Stimulated activated naive B cell treated with anti-CD40 and anti-IgM and Interleukin-4, amounts not matched to agents 10 μg/mL and 1 μg/mL and 100 μg/mL, for 72 hours (primary cell): Measurements from ENCODE around the gene GET4.

Source experiments
- ATAC-seq, 2 donors: fragments of 150-1000 bp; cut with Tn5 transposase; replicated peaks; 2 replicates each; pipeline ENCODE4 v1.10.0; 2021; ENCODE audit warnings: moderate library complexity in 1 of 2
- DNase-seq: peaks from one replicate; pipeline ENCODE4 v3.0.0; 2021
- H3K27ac Mint-ChIP-seq: one replicate; pipeline ENCODE4 v1.8.0; 2022; ENCODE audit warnings: mild to moderate bottlenecking, mixed read lengths
- H3K27me3 Mint-ChIP-seq, 2 donors: one replicate each; pipeline ENCODE4 v1.8.0; 2022; ENCODE audit warnings: mixed read lengths in 2 of 2
- H3K36me3 Mint-ChIP-seq, 2 donors: one replicate each; pipeline ENCODE4 v1.8.0; 2022; ENCODE audit warnings: mixed read lengths in 2 of 2, mild to moderate bottlenecking in 1 of 2
- H3K4me1 Mint-ChIP-seq, 2 donors: one replicate each; pipeline ENCODE4 v1.8.0; 2022; ENCODE audit warnings: mixed read lengths in 2 of 2, mild to moderate bottlenecking in 1 of 2
- H3K4me3 Mint-ChIP-seq, 2 donors: one replicate each; pipeline ENCODE4 v1.8.0; 2022; ENCODE audit warnings: mild to moderate bottlenecking in 2 of 2, mixed read lengths in 2 of 2, moderate library complexity in 1 of 2
- H3K9me3 Mint-ChIP-seq, 2 donors: one replicate each; pipeline ENCODE4 v1.8.0; 2022; ENCODE audit warnings: mixed read lengths in 2 of 2, mild to moderate bottlenecking in 1 of 2

The GET4 gene, protein sequence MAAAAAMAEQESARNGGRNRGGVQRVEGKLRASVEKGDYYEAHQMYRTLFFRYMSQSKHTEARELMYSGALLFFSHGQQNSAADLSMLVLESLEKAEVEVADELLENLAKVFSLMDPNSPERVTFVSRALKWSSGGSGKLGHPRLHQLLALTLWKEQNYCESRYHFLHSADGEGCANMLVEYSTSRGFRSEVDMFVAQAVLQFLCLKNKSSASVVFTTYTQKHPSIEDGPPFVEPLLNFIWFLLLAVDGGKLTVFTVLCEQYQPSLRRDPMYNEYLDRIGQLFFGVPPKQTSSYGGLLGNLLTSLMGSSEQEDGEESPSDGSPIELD

DNA sequence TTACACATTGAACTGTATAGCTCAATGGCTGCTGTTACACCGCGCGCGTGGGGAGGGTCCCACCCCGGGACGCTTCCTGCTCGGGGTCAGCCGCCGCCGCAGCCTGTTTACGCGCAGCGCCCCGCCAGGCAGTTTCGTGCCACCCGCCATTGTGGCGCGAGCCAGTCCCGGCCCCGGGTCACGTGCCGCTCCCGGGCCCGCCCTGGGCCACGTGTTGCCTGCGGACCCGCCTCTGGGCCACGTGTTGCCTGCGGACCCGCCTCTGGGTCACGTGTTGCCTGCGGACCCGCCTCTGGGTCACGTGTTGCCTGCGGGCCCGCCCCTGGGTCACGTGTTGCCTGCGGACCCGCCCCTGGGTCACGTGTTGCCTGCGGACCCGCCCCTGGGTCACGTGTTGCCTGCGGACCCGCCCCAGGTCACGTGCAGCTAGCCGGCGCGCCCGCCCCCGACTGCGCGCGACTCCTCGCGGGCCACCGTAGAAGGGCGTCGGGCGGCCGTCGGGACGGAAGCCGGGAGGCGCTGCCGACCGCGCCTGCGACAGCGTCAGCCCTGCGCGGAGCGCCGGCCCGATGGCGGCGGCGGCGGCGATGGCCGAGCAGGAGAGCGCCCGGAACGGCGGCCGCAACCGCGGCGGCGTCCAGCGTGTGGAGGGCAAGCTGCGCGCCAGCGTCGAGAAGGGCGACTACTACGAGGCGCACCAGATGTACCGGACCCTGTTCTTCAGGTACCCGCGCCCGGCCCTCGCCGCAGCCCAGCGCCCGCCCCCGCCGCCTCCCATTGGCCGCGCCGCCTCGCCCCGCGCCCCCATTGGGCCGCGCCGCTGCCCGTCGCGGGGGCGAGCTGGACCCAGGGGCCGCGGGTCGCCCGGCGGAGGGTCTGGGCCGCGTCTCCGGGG, at the start of gene GET4:
Gene GET4, plus strand, starts transcription at position 478 of the 895 bp plus-strand sequence. Its CDS starts 92 bp downstream, at position 570.
- Mint-ChIP-seq H3K9me3 (no peaks in the 10 kb centered on the region), H3K4me1 (peaks cover 19 to 41% of the 10 kb centered on the region in 2 donors), H3K4me3 (peak within 1 kb of the TSS; percentile 95 to 99), H3K36me3 (peaks cover 22 to 34% of the 10 kb centered on the region in 2 donors), H3K27ac (peak within 1 kb of the TSS; percentile 97), H3K27me3 (no peaks in the 10 kb centered on the region)
- peak; percentile 97 for DNase-seq
- ATAC-seq, result peak; percentile 78 to 84

GRCh38 chr7:828793-829561, 47.4 kb upstream of the GET4 start:
- DNase-seq (no peak), ATAC-seq (no peak)
- peaks cover 16 to 24% of the 10 kb centered on the region in 2 donors for H3K36me3 Mint-ChIP-seq
- no peak overlapping the region for H3K4me3 Mint-ChIP-seq
- no peak overlapping the region for H3K27ac Mint-ChIP-seq
- peaks cover 37 to 62% of the 10 kb centered on the region in 2 donors for H3K4me1 Mint-ChIP-seq
- peaks cover 0 to 5% of the 10 kb centered on the region in 2 donors for H3K9me3 Mint-ChIP-seq
- H3K27me3 Mint-ChIP-seq, result no peaks in the 10 kb centered on the region

- Mint-ChIP-seq H3K4me1 (peaks cover 35 to 55% of the 10 kb centered on the region in 2 donors), H3K36me3 (peaks cover 20 to 27% of the 10 kb centered on the region in 2 donors), H3K27ac (no peak overlapping the region), H3K27me3 (no peaks in the 10 kb centered on the region), H3K4me3 (no peak overlapping the region), H3K9me3 (peaks cover 0 to 5% of the 10 kb centered on the region in 2 donors)
- ATAC-seq, result no peak
- no peak for DNase-seq
Measured at GRCh38 chr7:830069-830468, 46.3 kb upstream of the GET4 start.

DNA sequence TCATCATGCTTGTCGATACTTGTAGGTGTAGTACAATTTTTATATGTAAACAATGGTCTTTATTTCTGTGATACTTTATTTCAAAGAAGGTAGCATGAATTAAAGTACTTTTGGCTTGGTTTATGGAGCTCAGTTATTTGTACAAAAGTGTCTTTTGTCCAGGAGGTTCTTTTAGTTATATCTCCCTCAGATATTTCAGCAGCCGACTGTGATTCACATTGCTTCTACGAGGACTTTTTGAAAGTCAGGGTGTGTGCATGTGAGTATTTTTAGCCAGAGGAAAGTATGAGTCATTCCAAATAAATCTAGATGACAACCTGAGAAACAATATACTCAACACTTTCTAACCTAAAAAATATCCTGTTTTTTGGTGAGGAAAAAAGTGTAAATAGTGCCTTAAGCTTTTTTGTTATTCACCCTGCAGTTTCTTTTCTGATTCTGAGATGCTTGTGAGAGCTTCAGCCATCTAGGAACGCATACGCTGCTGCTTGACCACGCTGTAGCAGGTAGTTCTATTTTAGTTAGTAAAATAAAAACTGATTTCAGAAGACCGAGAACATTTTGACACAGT, 44.7 kb upstream of the GET4 start:
- DNase-seq, result no peak
- peaks cover 0 to 5% of the 10 kb centered on the region in 2 donors for H3K9me3 Mint-ChIP-seq
- peaks cover 43 to 53% of the 10 kb centered on the region in 2 donors for H3K4me1 Mint-ChIP-seq

GRCh38 chr7:832167-832967, 44.0 kb upstream of the GET4 start, which contains the start of gene SUN1:
TSS of gene SUN1 (plus strand) at chr7:832476. CDS start at chr7:832525, 49 bp downstream.
- H3K36me3 Mint-ChIP-seq, result peaks cover 25 to 35% of the 10 kb centered on the region in 2 donors
- ATAC-seq (peak; percentile 83 to 85), DNase-seq (no peak)
- H3K27ac Mint-ChIP-seq, result peak within 1 kb of the TSS; percentile 97
- H3K27me3 Mint-ChIP-seq, result no peaks in the 10 kb centered on the region
- H3K9me3 Mint-ChIP-seq, result peaks cover 0 to 5% of the 10 kb centered on the region in 2 donors
- peak within 1 kb of the TSS; percentile 65 to 71 for H3K4me3 Mint-ChIP-seq
- H3K4me1 Mint-ChIP-seq, result peaks cover 44 to 54% of the 10 kb centered on the region in 2 donors

More for the DNA sequence above, 44.7 kb upstream of the GET4 start:
- peak overlapping the region; percentile 65 to 71 for H3K4me3 Mint-ChIP-seq
- peak overlapping the region; percentile 97 for H3K27ac Mint-ChIP-seq
- H3K27me3 Mint-ChIP-seq, result no peaks in the 10 kb centered on the region
- H3K36me3 Mint-ChIP-seq, result peaks cover 20 to 31% of the 10 kb centered on the region in 2 donors
- peak; percentile 86 to 91 for ATAC-seq

- Mint-ChIP-seq H3K4me1 (peaks cover 44 to 58% of the 10 kb centered on the region in 2 donors), H3K27ac (peak overlapping the region; percentile 97), H3K36me3 (peaks cover 25 to 40% of the 10 kb centered on the region in 2 donors), H3K27me3 (no peaks in the 10 kb centered on the region), H3K9me3 (peaks cover 0 to 5% of the 10 kb centered on the region in 2 donors), H3K4me3 (peak overlapping the region; percentile 65 to 71)
- DNase-seq (no peak), ATAC-seq (no peak)
Measured at GRCh38 chr7:832968-833424, 43.4 kb upstream of the GET4 start.

DNA sequence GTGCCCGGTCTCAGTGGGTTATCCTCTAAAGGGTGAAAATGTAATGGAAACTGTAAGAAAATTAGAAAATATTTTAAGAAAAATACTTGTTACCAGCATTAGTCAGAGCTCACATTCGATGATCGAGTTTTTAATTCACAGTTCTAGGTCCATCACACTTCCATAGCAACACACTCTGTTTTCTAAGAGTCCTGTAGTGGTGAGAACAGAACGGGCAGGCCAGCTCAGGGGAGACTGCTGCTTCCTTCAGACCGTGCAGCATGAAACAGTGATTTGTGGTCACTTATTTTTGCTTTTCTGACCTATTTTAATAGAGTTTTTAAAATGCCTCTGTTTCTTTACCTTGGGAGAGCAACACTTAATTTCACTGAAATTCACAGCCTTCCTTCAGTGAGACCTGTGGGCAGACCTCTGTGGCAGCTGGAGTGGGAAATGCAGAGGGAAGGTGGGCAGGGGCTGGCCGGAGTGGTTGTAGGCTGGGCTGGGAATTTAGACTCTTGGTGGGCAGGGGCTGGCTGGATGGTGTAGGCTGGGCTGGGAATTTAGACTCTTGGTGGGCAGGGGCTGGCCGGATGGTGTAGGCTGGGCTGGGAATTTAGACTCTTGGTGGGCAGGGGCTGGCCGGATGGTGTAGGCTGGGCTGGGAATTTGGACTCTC, 42.6 kb upstream of the GET4 start:
- peaks cover 0 to 5% of the 10 kb centered on the region in 2 donors for H3K9me3 Mint-ChIP-seq
- no peak for ATAC-seq
- H3K4me3 Mint-ChIP-seq, result no peak overlapping the region
- H3K4me1 Mint-ChIP-seq, result peaks cover 44 to 55% of the 10 kb centered on the region in 2 donors
- no peak for DNase-seq
- H3K36me3 Mint-ChIP-seq, result peaks cover 25 to 45% of the 10 kb centered on the region in 2 donors
- peak overlapping the region; percentile 47 for H3K27ac Mint-ChIP-seq
- no peaks in the 10 kb centered on the region for H3K27me3 Mint-ChIP-seq

- no peak for DNase-seq
- H3K27ac Mint-ChIP-seq, result peak overlapping the region; percentile 81
Measured at GRCh38 chr7:834277-834676, 42.1 kb upstream of the GET4 start.

GRCh38 chr7:835021-835420, 41.3 kb upstream of the GET4 start:
- Mint-ChIP-seq H3K4me3 (no peak overlapping the region), H3K27me3 (no peaks in the 10 kb centered on the region), H3K36me3 (peaks cover 31 to 55% of the 10 kb centered on the region in 2 donors), H3K4me1 (peaks cover 39 to 44% of the 10 kb centered on the region in 2 donors), H3K9me3 (peaks cover 0 to 5% of the 10 kb centered on the region in 2 donors), H3K27ac (no peak overlapping the region)
- no peak for ATAC-seq
- DNase-seq, result no peak

More at GRCh38 chr7:834277-834676, 42.1 kb upstream of the GET4 start:
- H3K4me1 Mint-ChIP-seq, result peaks cover 40 to 50% of the 10 kb centered on the region in 2 donors
- H3K9me3 Mint-ChIP-seq, result peaks cover 0 to 5% of the 10 kb centered on the region in 2 donors
- no peak for ATAC-seq
- peaks cover 26 to 50% of the 10 kb centered on the region in 2 donors for H3K36me3 Mint-ChIP-seq
- H3K4me3 Mint-ChIP-seq, result no peak overlapping the region
- H3K27me3 Mint-ChIP-seq, result no peaks in the 10 kb centered on the region

- ATAC-seq (no peak), DNase-seq (no peak)
- Mint-ChIP-seq H3K4me3 (no peak overlapping the region), H3K4me1 (peaks cover 31 to 37% of the 10 kb centered on the region in 2 donors), H3K27ac (peak overlapping the region; percentile 70), H3K27me3 (no peaks in the 10 kb centered on the region), H3K36me3 (peaks cover 34 to 55% of the 10 kb centered on the region in 2 donors), H3K9me3 (peaks cover 0 to 3% of the 10 kb centered on the region in 2 donors)
Measured at GRCh38 chr7:835485-836401, 40.6 kb upstream of the GET4 start.

- ATAC-seq (no peak), DNase-seq (no peak)
- H3K4me1 Mint-ChIP-seq, result peaks cover 27 to 30% of the 10 kb centered on the region in 2 donors
- no peak overlapping the region for H3K4me3 Mint-ChIP-seq
- H3K27me3 Mint-ChIP-seq, result no peaks in the 10 kb centered on the region
- H3K36me3 Mint-ChIP-seq, result peaks cover 32 to 55% of the 10 kb centered on the region in 2 donors
- H3K9me3 Mint-ChIP-seq, result no peaks in the 10 kb centered on the region
- no peak overlapping the region for H3K27ac Mint-ChIP-seq
Measured at GRCh38 chr7:836429-836828, 39.9 kb upstream of the GET4 start.
